ENCODE results near the gene CEACAM16.

CEACAM16 gene

GRCh38 chr19:44747739-44748425, 48.9 kb downstream of the CEACAM16 start:
- DNase-seq = peak; percentile 22

GRCh38 chr19:44748426-44749254, 49.7 kb downstream of the CEACAM16 start, which contains the start of gene BCL3:
BCL3 (plus strand) TSS chr19:44748708; CDS start chr19:44748791, 83 bp downstream.
- DNase-seq = no peak

- DNase-seq = no peak
Observed at GRCh38 chr19:44749292-44749691, 50.3 kb downstream of the CEACAM16 start.

GRCh38 chr19:44749994-44750393, 51.0 kb downstream of the CEACAM16 start:
- no peak for DNase-seq

GRCh38 chr19:44752123-44752815, 53.3 kb downstream of the CEACAM16 start:
- DNase-seq = no peak

- peak; percentile 59 for DNase-seq
Observed at GRCh38 chr19:44752816-44753625, 54.1 kb downstream of the CEACAM16 start.

GRCh38 chr19:44753626-44753931, 54.6 kb downstream of the CEACAM16 start:
- DNase-seq = no peak

- no peak for DNase-seq
Observed at GRCh38 chr19:44753932-44754749, 55.2 kb downstream of the CEACAM16 start.

- DNase-seq = no peak
Observed at GRCh38 chr19:44754750-44755080, 55.8 kb downstream of the CEACAM16 start.

GRCh38 chr19:44755219-44755618, 56.3 kb downstream of the CEACAM16 start:
- DNase-seq = no peak

GRCh38 chr19:44756089-44756562, 57.2 kb downstream of the CEACAM16 start:
- DNase-seq = no peak

GRCh38 chr19:44757057-44757734, 58.2 kb downstream of the CEACAM16 start:
- no peak for DNase-seq

- no peak for DNase-seq
Observed at GRCh38 chr19:44757735-44758505, 59.0 kb downstream of the CEACAM16 start.

- no peak for DNase-seq
Observed at GRCh38 chr19:44758596-44758995, 59.6 kb downstream of the CEACAM16 start.

- DNase-seq = no peak
Observed at GRCh38 chr19:44759083-44759804, 60.3 kb downstream of the CEACAM16 start.

Data from NCI-H1092 treated with DMSO at 0.1 percent for 48 hours (cell line).